ENCODE measurements around the gene KDM1A. TPM values are rescaled to one million over a fixed set of nuclear protein-coding genes. Genes with fewer than 3 reads are reported as not detected.
"Not testable (repeated sequence)": the region's sequence is repeated elsewhere in the genome, so short reads cannot be mapped to it uniquely, and the experiment has no call there.

KDM1A gene
- total RNA-seq, 1 donor, result 101 TPM

GRCh38 chr1:23007106-23007505 is 12.2 kb upstream of the KDM1A start:
- Histone ChIP-seq H3K4me3 (ENCODE audit: insufficient read depth, low read length) (no peak overlapping the region), H3K4me2 (ENCODE audit: insufficient read depth, low read length) (no peak overlapping the region), H3K79me2 (ENCODE audit: insufficient read depth, low read length) (no peaks in the 10 kb centered on the region), H3K27me3 (ENCODE audit: insufficient read depth, low read length) (peaks cover 7% of the 10 kb centered on the region), H3K36me3 (ENCODE audit: insufficient read depth, low read length) (no peaks in the 10 kb centered on the region), H4K20me1 (ENCODE audit: insufficient read depth, low read length) (no peaks in the 10 kb centered on the region), H2AFZ (ENCODE audit: low read length) (no peak overlapping the region), H3K27ac (ENCODE audit: low read depth, low read length) (no peak overlapping the region), H3K4me1 (ENCODE audit: insufficient read depth, low read length) (peaks cover 9% of the 10 kb centered on the region), H3K9me3 (ENCODE audit: low read depth, low read length) (no peaks in the 10 kb centered on the region)
- no peak for TF ChIP-seq CTCF (IDR thresholded peaks at IDR 0.05; ENCODE audit: extremely low read depth, low read depth, low read length)
- no peak for DNase-seq (ENCODE audit: insufficient read length, low spot score, missing footprints)

- no peak overlapping the region for H3K4me3 ChIP-seq (ENCODE audit: insufficient read depth, low read length)
- H3K27ac ChIP-seq (ENCODE audit: low read depth, low read length), result no peak overlapping the region
- DNase-seq (ENCODE audit: insufficient read length, low spot score, missing footprints), result peak; percentile 41
- no peaks in the 10 kb centered on the region for H4K20me1 ChIP-seq (ENCODE audit: insufficient read depth, low read length)
- TF ChIP-seq CTCF (IDR thresholded peaks at IDR 0.05; ENCODE audit: extremely low read depth, low read depth, low read length), result no peak
- H3K36me3 ChIP-seq (ENCODE audit: insufficient read depth, low read length), result no peaks in the 10 kb centered on the region
- H3K4me2 ChIP-seq (ENCODE audit: insufficient read depth, low read length), result no peak overlapping the region
- peaks cover 9% of the 10 kb centered on the region for H3K4me1 ChIP-seq (ENCODE audit: insufficient read depth, low read length)
- no peaks in the 10 kb centered on the region for H3K79me2 ChIP-seq (ENCODE audit: insufficient read depth, low read length)
- no peak overlapping the region for H2AFZ ChIP-seq (ENCODE audit: low read length)
- H3K27me3 ChIP-seq (ENCODE audit: insufficient read depth, low read length), result peaks cover 5% of the 10 kb centered on the region
- H3K9me3 ChIP-seq (ENCODE audit: low read depth, low read length), result no peaks in the 10 kb centered on the region
These were observed 10.4 kb upstream of the KDM1A start for GRCh38 chr1:23008901-23009300.

- not testable (repeated sequence) for H3K4me2 ChIP-seq (ENCODE audit: insufficient read depth, low read length); H4K20me1 ChIP-seq (ENCODE audit: insufficient read depth, low read length); H3K79me2 ChIP-seq (ENCODE audit: insufficient read depth, low read length); H2AFZ ChIP-seq (ENCODE audit: low read length); H3K4me1 ChIP-seq (ENCODE audit: insufficient read depth, low read length); H3K27me3 ChIP-seq (ENCODE audit: insufficient read depth, low read length); H3K36me3 ChIP-seq (ENCODE audit: insufficient read depth, low read length); H3K27ac ChIP-seq (ENCODE audit: low read depth, low read length); DNase-seq (ENCODE audit: insufficient read length, low spot score, missing footprints); H3K9me3 ChIP-seq (ENCODE audit: low read depth, low read length); H3K4me3 ChIP-seq (ENCODE audit: insufficient read depth, low read length)
These were observed 9.2 kb upstream of the KDM1A start for GRCh38 chr1:23010025-23010424.

- Histone ChIP-seq H3K27ac (ENCODE audit: low read depth, low read length) (no peak overlapping the region), H3K4me1 (ENCODE audit: insufficient read depth, low read length) (peaks cover 9% of the 10 kb centered on the region), H3K27me3 (ENCODE audit: insufficient read depth, low read length) (no peaks in the 10 kb centered on the region), H3K4me2 (ENCODE audit: insufficient read depth, low read length) (no peak overlapping the region), H4K20me1 (ENCODE audit: insufficient read depth, low read length) (no peaks in the 10 kb centered on the region), H2AFZ (ENCODE audit: low read length) (no peak overlapping the region), H3K4me3 (ENCODE audit: insufficient read depth, low read length) (no peak overlapping the region), H3K9me3 (ENCODE audit: low read depth, low read length) (no peaks in the 10 kb centered on the region), H3K79me2 (ENCODE audit: insufficient read depth, low read length) (no peaks in the 10 kb centered on the region), H3K36me3 (ENCODE audit: insufficient read depth, low read length) (no peaks in the 10 kb centered on the region)
- TF ChIP-seq CTCF (IDR thresholded peaks at IDR 0.05; ENCODE audit: extremely low read depth, low read depth, low read length), result no peak
- no peak for DNase-seq (ENCODE audit: insufficient read length, low spot score, missing footprints)
These were observed 5.6 kb upstream of the KDM1A start for GRCh38 chr1:23013657-23014056.
